Smooth muscle cell (in vitro differentiated cells): ENCODE measurements around the gene PRKG1. TPM values are rescaled to one million over a fixed set of nuclear protein-coding genes. Genes with fewer than 3 reads are reported as not detected.

Experiments
- DNase-seq: peaks from one replicate; lab custom pipeline; 2025; ENCODE audit not compliant: unreplicated experiment; lab: John Stamatoyannopoulos, UW
- H2AFZ ChIP-seq: fragments of 200-600 bp; sonication (generic); 2 replicates; pipeline ENCODE4 v1.6.0; 2016; ENCODE audit warnings: antibody characterized with exemption, low read depth, mild to moderate bottlenecking
- H3F3A ChIP-seq: fragments of 200-600 bp; sonication (generic); 2 replicates; pipeline ENCODE4 v1.6.0; 2017; ENCODE audit warnings: antibody characterized with exemption, low read depth
- H3K27ac ChIP-seq: fragments of 200-600 bp; sonication (generic); 2 replicates; pipeline ENCODE4 v1.5.1; 2016; ENCODE audit warnings: low read depth, mild to moderate bottlenecking
- H3K27me3 ChIP-seq: fragments of 200-600 bp; sonication (generic); 2 replicates; pipeline ENCODE4 v1.6.1; 2016; ENCODE audit warnings: low read depth, mild to moderate bottlenecking
- H3K36me3 ChIP-seq: fragments of 200-600 bp; sonication (generic); 2 replicates; pipeline ENCODE4 v1.5.1; 2016; ENCODE audit warnings: low read depth
- H3K4me1 ChIP-seq: fragments of 200-600 bp; sonication (generic); 2 replicates; pipeline ENCODE4 v1.5.1; 2016; ENCODE audit warnings: low read depth
- H3K4me2 ChIP-seq: fragments of 200-600 bp; sonication (generic); 2 replicates; pipeline ENCODE4 v1.6.0; 2016; ENCODE audit warnings: mild to moderate bottlenecking
- H3K4me3 ChIP-seq: fragments of 200-600 bp; sonication (generic); 2 replicates; pipeline ENCODE4 v1.5.1; 2016; ENCODE audit warnings: mild to moderate bottlenecking
- H3K79me2 ChIP-seq: fragments of 200-600 bp; sonication (generic); 2 replicates; pipeline ENCODE4 v1.6.0; 2016; ENCODE audit warnings: low read depth, mild to moderate bottlenecking
- H3K9ac ChIP-seq: fragments of 200-600 bp; sonication (generic); 2 replicates; pipeline ENCODE4 v1.6.0; 2016; ENCODE audit warnings: low read depth
- H3K9me3 ChIP-seq: fragments of 200-600 bp; sonication (generic); replicated peaks from 2 replicates; pipeline ENCODE4 v1.5.1; 2016; ENCODE audit warnings: low read depth
- H4K20me1 ChIP-seq: fragments of 200-600 bp; sonication (generic); 2 replicates; pipeline ENCODE4 v1.6.0; 2016; ENCODE audit warnings: low read depth
- CTCF ChIP-seq: fragments of 200-600 bp; sonication (generic); IDR thresholded peaks from 2 replicates; pipeline ENCODE4 v1.5.1; 2017; ENCODE audit warnings: borderline replicate concordance, mild to moderate bottlenecking, antibody characterized with exemption; ENCODE audit not compliant: insufficient read depth, poor library complexity, severe bottlenecking
- WGBS: methylation state at CpG from one replicate; pipeline ENCODE4 v1.1.7; 2016; ENCODE audit warnings: low lambda C conversion rate; 5-methylcytosine and 5-hydroxymethylcytosine counted together
- polyA plus RNA-seq: library from polyadenylated mRNA; unstranded; fragments of >200 nt; fragmentation: Nextera tagmentation; extraction: Ambion mirVana; gene quantifications from 2 replicates; pipeline ENCODE4 v1.2.1, GENCODE V29; 2016
- total RNA-seq: library from RNA; depleted of rRNA; stranded (reverse); fragments of >200 nt; gene quantifications from 2 replicates; pipeline ENCODE4 v1.2.3, GENCODE V29; 2014

Gene PRKG1
- total and polyA plus RNA-seq, 2 experiments from 2014 or later = 7.2 to 13.4 TPM

GRCh38 chr10:51765284-51765971, 691.1 kb downstream of the PRKG1 start:
- WGBS = 84% methylated on average over 1 of the region's 1 CpG
- no peak for TF ChIP-seq CTCF
- H3K9me3 ChIP-seq = no peaks in the 10 kb centered on the region
- H3K4me2 ChIP-seq = no peak overlapping the region
- no peak overlapping the region for H3K9ac ChIP-seq
- DNase-seq = no peak
- H3K27ac ChIP-seq = no peak overlapping the region
- no peaks in the 10 kb centered on the region for H3K79me2 ChIP-seq
- H3F3A ChIP-seq = no peaks in the 10 kb centered on the region
- no peak overlapping the region for H3K4me3 ChIP-seq
- H3K4me1 ChIP-seq = no peaks in the 10 kb centered on the region
- no peaks in the 10 kb centered on the region for H3K36me3 ChIP-seq
- no peaks in the 10 kb centered on the region for H3K27me3 ChIP-seq
- H4K20me1 ChIP-seq = no peaks in the 10 kb centered on the region
- H2AFZ ChIP-seq = no peak overlapping the region

GRCh38 chr10:51766423-51767102, 692.3 kb downstream of the PRKG1 start:
- H3F3A ChIP-seq = no peaks in the 10 kb centered on the region
- H3K4me2 ChIP-seq = no peak overlapping the region
- no peaks in the 10 kb centered on the region for H3K79me2 ChIP-seq
- H3K4me3 ChIP-seq = no peak overlapping the region
- H2AFZ ChIP-seq = no peak overlapping the region
- DNase-seq = no peak
- H3K9ac ChIP-seq = no peak overlapping the region
- WGBS = 97% methylated on average over 3 of the region's 3 CpGs
- H3K9me3 ChIP-seq = no peaks in the 10 kb centered on the region
- no peaks in the 10 kb centered on the region for H4K20me1 ChIP-seq
- no peaks in the 10 kb centered on the region for H3K27me3 ChIP-seq
- H3K27ac ChIP-seq = no peak overlapping the region
- no peaks in the 10 kb centered on the region for H3K36me3 ChIP-seq
- no peaks in the 10 kb centered on the region for H3K4me1 ChIP-seq
- TF ChIP-seq CTCF = no peak

GRCh38 chr10:51767103-51767763, 692.9 kb downstream of the PRKG1 start:
- 88% methylated on average over 3 of the region's 3 CpGs for WGBS
- H3K9ac ChIP-seq = no peak overlapping the region
- no peaks in the 10 kb centered on the region for H3K79me2 ChIP-seq
- no peak overlapping the region for H3K4me3 ChIP-seq
- H3K4me2 ChIP-seq = no peak overlapping the region
- H3K4me1 ChIP-seq = no peaks in the 10 kb centered on the region
- no peak for DNase-seq
- no peaks in the 10 kb centered on the region for H4K20me1 ChIP-seq
- no peak for TF ChIP-seq CTCF
- no peaks in the 10 kb centered on the region for H3K36me3 ChIP-seq
- H3K9me3 ChIP-seq = no peaks in the 10 kb centered on the region
- H3K27me3 ChIP-seq = no peaks in the 10 kb centered on the region
- no peak overlapping the region for H2AFZ ChIP-seq
- no peak overlapping the region for H3K27ac ChIP-seq
- H3F3A ChIP-seq = no peaks in the 10 kb centered on the region
